SK-N-SH (cell line): Measurements from ENCODE around the gene CTPS1.

ENCODE experiments used
- CHD2 ChIP-seq: fragments of 150-350 bp; IDR thresholded peaks from 2 replicates; pipeline ENCODE4 v1.6.1; 2018; ENCODE audit warnings: low read length; ENCODE audit not compliant: partially characterized antibody
- EZH2phosphoT487 ChIP-seq: fragments of 200-600 bp; sonication (generic); IDR thresholded peaks from 2 replicates; pipeline ENCODE4 v1.6.1; 2017; ENCODE audit warnings: low read depth, mixed run types, mild to moderate bottlenecking, antibody characterized with exemption, moderate library complexity, borderline replicate concordance
- FOXM1 ChIP-seq: IDR thresholded peaks from 2 replicates; pipeline ENCODE4 v1.4.0; 2012; ENCODE audit warnings: low read depth, mild to moderate bottlenecking
- GABPA ChIP-seq: IDR thresholded peaks from 2 replicates; pipeline ENCODE4 v1.4.0; 2012; ENCODE audit warnings: low read depth, mild to moderate bottlenecking
- POLR2AphosphoS5 ChIP-seq: IDR thresholded peaks from 2 replicates; pipeline ENCODE4 v1.6.1; 2012; ENCODE audit warnings: low read depth, low read length
- RFX5 ChIP-seq: IDR thresholded peaks from 2 replicates; pipeline ENCODE4 v1.6.1; 2012; ENCODE audit warnings: mild to moderate bottlenecking, improper control_type of control experiment, low read length
- TF ChIP-seq, protein P1 (sequence below): fragments of 200-600 bp; sonication (generic); IDR thresholded peaks from 2 replicates; pipeline ENCODE4 v1.6.1; 2017; ENCODE audit warnings: antibody characterized with exemption, mild to moderate bottlenecking, moderate library complexity
- TF ChIP-seq, protein P2 (sequence below): IDR thresholded peaks from 2 replicates; pipeline ENCODE4 v1.4.0; 2012; ENCODE audit warnings: low read depth, borderline replicate concordance
- TF ChIP-seq, protein P3 (sequence below): IDR thresholded peaks from 2 replicates; pipeline ENCODE4 v1.4.0; 2012; ENCODE audit warnings: low read depth, borderline replicate concordance

- no peak for TF ChIP-seq EZH2phosphoT487
- TF ChIP-seq, protein P1, sequence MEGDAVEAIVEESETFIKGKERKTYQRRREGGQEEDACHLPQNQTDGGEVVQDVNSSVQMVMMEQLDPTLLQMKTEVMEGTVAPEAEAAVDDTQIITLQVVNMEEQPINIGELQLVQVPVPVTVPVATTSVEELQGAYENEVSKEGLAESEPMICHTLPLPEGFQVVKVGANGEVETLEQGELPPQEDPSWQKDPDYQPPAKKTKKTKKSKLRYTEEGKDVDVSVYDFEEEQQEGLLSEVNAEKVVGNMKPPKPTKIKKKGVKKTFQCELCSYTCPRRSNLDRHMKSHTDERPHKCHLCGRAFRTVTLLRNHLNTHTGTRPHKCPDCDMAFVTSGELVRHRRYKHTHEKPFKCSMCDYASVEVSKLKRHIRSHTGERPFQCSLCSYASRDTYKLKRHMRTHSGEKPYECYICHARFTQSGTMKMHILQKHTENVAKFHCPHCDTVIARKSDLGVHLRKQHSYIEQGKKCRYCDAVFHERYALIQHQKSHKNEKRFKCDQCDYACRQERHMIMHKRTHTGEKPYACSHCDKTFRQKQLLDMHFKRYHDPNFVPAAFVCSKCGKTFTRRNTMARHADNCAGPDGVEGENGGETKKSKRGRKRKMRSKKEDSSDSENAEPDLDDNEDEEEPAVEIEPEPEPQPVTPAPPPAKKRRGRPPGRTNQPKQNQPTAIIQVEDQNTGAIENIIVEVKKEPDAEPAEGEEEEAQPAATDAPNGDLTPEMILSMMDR, result no peak
- TF ChIP-seq GABPA, result no peak
- TF ChIP-seq RFX5, result no peak
- TF ChIP-seq CHD2, result no peak
- TF ChIP-seq, protein P2, sequence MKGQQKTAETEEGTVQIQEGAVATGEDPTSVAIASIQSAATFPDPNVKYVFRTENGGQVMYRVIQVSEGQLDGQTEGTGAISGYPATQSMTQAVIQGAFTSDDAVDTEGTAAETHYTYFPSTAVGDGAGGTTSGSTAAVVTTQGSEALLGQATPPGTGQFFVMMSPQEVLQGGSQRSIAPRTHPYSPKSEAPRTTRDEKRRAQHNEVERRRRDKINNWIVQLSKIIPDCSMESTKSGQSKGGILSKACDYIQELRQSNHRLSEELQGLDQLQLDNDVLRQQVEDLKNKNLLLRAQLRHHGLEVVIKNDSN, result no peak
- no peak for TF ChIP-seq POLR2AphosphoS5
- TF ChIP-seq, protein P3, sequence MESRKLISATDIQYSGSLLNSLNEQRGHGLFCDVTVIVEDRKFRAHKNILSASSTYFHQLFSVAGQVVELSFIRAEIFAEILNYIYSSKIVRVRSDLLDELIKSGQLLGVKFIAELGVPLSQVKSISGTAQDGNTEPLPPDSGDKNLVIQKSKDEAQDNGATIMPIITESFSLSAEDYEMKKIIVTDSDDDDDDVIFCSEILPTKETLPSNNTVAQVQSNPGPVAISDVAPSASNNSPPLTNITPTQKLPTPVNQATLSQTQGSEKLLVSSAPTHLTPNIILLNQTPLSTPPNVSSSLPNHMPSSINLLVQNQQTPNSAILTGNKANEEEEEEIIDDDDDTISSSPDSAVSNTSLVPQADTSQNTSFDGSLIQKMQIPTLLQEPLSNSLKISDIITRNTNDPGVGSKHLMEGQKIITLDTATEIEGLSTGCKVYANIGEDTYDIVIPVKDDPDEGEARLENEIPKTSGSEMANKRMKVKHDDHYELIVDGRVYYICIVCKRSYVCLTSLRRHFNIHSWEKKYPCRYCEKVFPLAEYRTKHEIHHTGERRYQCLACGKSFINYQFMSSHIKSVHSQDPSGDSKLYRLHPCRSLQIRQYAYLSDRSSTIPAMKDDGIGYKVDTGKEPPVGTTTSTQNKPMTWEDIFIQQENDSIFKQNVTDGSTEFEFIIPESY, result no peak
- no peak for TF ChIP-seq FOXM1
Observed at GRCh38 chr1:41025979-41026819, 46.7 kb downstream of the CTPS1 start.
